NCI-H748 treated with DMSO at 0.1 percent for 48 hours (cell line): Measurements from ENCODE around the gene PLCL1.

ENCODE experiments used
- DNase-seq: peaks from one replicate; lab custom pipeline; 2025; lab: John Stamatoyannopoulos, UW

The PLCL1 gene

DNA sequence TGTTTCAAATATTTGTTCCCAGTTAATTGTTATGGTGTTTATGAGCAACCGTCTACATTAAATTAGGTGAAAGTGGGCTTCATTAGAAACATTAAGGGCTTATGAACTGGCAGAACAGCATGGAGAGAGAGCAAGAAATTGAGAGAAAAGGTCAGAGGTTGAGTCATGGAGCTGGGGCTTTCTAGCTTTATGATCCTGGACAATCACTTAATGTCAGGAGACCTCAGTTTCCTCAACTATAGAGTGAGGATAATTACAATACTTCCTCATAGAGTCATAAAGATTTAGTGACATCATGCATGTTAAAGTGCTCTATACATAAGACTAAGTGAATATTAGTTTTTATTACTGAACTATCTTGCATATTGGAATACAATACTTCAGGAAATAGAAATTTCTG, 83.9 kb downstream of the PLCL1 start:
- DNase-seq: no peak

DNA sequence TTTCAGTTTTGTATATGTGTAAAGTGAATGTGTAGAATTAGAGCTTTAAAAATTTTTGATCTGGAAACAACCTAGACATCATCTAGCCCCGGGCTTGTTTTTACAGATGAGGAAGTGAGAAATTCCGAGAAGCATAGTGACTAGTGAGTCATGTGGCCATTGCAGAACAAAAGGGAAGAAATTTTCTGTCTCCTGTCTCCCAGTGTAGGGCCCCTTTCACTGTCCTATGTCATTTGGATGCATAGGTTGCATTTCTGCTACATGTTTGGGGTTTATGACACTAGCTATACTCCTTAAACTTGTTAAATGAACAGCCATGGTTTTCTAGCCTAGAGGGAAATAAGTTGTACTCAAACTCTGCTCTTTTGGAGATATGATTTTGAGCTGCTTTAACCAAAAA, 84.6 kb downstream of the PLCL1 start:
- DNase-seq: no peak

DNA sequence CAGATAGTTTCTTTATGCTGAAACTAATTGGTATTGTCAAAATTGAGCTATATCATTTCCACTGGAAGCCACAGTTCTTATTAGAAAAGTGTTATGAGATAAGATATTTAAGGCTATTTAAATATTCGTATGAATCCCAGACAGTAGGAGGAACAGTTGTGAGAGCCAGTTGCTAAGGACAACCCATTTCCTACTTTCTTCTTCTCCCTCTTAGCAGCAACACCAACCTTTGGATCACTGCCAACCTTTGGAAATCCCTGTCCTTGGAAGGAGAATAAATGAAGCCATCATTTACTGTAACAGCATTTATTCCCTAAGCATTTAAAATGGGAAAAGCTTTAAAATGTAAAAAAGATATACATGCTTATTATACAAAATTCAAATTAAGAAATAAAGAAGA, 85.8 kb downstream of the PLCL1 start:
- no peak for DNase-seq

DNA sequence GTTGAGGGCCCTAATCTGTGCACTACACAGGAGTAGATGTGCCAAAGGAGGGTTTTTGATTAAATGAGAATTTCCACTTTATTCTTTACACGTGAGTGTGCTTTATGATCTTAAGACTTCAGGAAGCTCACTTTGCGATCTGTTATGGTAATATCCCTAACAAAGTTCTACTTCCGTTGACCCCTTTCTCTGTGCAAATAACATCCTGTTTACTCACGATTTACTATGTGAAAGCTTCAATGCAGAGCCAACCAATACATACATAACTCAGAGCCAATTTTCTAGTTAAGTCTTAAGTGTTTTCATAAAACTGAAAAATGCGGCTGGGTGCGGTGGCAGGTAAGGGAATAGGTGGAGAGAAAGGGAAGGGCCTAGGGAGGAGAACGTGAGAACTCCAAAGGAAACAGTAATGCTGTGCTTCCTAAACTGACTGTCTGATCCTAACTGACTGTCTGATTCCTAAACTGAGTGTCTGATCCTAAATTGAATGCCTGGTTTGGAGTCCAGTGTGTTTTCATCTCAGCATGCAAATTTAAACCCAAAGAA, 87.6 kb downstream of the PLCL1 start:
- DNase-seq: no peak

DNA sequence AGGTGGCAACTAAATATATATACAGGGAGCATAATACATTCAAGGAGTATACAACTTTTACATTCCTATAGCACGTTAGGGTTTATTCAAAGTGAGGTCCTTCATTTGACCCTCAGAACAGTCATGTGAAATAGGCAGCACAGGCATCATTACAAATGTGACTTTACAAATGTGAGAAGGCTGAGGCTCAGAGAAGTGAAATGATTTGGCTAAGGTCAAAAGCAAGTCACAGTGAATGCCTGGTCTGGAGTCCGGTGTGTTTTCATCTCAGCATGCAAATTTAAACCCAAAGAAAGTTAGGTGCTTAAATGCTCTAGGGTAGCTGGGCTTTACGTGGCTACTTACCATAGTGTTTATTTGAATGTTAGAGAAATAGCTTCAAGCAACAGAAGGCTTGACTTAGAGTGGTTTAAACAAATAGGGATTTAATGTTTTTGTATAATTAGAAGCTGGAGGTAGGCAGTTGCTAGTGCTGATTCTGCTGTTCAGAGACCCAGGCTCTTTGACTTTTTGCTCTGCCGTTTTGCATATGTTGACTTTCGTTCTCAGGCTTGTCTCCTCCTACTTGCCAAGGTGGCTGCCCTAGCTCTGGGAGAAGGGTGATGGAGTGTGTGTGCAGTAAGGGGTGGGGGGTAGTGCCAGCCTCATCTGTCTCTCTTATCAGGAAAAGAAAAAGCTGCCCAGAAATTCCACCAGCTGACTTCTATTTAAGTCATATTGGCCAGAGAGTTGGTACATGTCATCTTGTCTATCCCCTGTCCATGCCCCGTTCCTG, 89.2 kb downstream of the PLCL1 start:
- DNase-seq: no peak

DNA sequence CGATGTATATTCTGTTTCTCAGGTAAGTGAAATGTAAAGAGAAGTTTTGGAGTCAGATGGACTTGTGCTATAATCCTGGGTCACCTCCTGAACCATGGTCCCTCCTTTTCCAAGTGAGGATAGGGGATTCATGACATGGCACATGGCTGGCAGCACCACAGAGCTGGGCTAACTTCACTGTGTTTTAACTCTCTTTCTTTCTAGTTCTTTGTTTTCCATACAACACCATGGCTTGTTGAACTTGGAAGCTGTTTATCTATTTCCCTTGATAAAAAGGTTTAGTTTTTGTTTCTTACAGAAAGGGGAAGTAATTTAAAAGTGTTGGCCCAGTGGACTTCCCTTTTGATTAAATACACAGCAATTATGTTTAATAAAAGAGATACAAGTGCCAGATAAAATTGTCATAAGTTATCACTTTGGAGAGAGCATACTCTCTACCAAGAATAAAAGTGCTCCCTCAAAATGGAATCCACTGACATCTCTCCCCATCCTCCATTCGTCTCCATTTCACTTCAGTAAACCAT, 90.4 kb downstream of the PLCL1 start:
- no peak for DNase-seq

DNA sequence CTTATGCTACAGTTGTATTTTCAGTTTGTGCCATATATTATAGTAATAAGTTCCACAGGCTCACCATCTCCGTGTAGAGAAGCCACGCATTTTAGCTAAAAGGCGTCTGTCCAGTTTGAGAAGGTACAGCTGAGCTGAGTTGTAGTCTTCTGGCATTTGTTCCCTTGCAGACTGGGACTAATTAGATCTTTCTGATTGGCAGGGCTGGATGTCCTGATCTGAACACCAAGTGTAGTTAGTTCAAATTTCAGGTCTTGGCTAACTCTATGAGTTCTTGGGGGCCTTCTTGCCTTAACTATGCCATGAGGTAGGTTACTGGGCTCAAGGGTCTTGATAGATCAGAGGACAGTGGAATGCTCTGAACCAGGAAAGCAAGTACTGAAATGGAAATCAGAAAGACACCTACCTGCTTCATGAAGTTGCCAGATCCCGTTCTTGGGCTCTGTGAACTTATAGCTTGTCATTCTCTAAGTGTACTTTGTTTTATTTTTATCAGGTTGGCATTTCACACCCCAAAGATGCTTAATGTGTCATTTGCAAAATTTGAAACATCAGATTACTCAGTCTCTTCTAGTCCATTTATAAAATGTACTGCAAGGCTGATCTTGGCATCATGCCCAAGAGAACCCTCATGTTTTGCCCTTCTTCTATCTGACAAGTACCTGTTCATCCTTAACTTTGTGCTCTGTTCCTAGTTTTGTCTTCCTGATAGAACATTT, 93.7 kb downstream of the PLCL1 start:
- no peak for DNase-seq

DNA sequence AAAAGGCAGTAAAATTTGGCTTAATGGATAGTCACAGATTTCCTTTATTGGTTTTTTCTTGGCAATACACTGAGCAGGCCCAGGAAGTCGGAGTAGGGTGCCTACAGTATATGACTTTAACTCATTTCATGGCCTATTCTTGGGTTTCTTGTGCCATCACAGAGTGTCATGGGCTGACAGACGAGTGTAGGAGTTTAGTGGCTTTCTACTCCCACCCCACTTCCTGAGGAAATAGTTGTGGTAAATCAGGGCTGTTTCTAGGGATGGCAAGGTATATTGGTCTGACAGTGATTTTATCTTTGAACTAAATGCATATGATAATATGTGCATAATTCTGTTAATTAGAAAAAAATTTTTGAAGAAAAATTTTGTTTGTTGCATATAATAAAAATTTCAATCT, 100.1 kb downstream of the PLCL1 start:
- DNase-seq: no peak

DNA sequence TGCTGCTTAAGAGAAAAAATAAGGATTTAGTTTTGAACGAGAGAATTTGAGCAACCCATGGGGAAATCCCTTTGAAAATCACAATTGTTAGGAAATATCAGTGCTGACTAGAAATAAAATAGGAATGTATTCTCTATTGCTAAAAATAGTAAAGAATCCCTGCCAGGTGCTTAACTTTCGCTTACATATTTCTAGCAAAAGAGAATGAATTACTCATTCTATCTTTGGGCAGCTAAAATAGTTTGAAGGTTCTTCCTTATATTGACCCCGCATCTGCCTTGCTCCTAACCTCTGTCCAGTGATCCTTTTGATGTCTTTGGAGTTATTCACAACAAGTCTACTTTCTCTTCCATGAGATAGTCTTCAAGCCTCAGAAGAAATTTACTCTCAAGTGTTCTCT, 103.8 kb downstream of the PLCL1 start:
- DNase-seq: no peak

DNA sequence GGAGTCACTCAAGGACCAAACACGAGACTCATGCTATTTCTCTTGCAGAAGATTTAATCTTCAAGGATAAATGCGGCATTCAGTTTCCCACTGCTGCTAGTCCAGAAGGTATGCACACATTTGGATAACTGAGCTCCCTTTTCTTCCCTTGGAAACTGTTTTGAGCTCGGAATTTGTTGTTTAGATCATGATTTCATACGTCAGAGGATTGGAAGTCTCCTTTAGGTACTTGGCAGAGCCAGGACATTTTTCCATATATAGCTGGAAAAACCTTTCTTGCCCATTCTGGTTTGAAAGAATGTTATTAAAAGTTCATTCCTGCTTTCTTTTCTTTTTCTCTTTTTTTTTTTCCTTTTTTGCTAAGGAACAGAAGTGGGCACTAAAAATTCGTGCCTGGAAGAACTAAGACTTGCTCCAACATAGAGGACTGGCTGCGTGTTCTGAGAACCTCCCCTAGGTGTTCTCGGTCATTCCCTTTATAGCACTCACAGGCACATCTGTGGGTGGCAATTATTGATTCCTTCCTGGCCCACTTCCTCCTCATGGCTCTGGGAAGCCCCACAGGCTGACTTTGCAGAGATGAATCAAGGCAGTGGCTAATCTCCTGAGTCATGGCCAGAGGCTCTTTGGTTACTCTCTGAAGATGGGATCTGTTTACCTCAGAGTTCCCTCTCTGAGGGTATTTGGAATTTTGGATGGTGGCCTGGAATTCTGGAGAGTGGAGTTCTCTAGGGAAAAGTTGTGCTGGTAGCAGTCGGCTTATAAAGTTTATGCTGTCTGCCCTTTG, 104.8 kb downstream of the PLCL1 start:
- no peak for DNase-seq

DNA sequence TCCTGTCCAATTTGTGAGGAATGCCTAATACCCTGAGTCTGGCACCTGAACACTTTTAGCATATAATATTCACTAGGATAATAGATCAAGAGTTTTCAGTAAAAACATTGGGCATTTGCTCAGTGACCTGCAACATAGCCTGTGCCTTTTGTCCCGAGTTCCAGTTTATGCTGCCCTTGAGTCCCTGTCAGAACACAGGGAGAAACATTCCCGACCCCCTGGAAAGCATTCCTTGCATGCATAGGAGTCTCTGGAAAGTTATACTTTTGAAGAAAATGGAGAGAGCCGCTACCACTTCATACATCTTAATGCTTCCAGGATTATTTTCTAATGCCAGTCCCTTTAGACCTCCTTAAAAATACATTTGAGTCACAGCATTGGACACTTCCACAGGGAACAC, 107.3 kb downstream of the PLCL1 start:
- no peak for DNase-seq

DNA sequence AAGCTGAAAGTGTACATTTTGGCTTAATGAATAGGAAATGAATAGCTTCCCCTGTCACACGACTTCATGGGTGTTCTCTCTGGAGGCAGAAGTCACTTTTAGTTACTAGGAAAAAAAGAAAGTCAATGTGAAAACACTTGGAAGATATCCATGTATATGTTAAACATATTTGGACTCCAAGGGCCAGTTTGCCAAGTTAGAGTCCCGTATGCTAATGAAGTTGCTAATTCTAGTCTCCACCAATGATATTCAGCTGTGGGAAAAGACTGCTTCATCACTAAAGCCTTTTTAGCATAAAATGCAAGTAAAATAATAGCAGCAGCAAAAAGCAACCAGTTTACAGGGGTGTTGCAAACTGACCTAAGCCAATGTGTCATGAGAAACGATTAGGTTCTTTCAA, 108.7 kb downstream of the PLCL1 start:
- no peak for DNase-seq

DNA sequence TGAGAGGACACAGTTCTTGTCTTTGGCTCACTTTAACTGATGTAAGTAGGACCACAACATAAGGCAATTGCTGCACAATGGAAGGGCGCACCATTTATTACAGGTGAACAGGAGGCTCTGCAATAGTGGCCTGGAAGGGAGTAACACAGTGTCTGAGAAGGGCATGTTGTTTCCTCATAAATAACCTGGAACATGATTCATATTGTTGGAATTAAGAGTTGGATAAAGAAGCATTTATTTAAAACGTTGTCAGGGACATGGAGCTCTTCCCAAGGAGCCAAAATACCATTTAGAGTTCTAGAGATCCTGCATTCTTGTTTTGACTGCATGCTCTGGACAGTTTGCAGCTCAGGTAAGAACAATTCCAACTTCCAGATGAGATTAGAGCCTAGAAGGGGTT, 110.4 kb downstream of the PLCL1 start:
- no peak for DNase-seq

DNA sequence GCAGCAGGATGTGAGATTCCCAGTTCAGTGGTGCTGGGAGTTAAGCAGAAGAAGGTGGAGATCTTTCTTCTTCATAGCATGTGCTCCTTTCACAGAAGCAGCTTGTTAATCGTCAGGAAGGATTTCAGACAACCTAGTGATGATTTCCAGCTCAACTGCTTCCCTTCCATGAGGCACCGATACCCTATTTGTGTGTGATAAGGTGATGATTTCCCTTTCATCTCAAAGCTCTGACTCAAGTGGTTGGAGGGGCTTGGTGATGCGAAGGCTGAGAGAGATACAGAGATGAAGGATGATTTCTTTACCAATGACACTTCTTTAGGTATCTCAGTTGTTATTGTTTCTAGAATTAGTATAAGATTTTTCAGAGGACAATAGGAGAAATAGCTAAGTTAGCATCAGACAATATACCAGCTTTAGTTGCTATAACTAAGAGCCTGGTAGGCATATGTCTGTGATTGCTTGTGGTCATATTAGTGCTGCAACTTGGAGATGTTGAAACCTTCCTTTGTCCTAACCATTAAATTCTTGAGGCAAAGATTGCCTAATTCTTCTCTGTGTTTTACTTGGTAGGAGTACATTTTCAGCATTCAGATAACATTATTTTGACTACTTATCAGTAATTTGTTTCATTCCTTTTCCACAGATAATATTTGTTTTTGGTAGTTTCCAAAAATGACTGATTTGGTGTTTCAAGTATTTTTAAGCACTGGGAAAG, 111.3 kb downstream of the PLCL1 start:
- DNase-seq: no peak

DNA sequence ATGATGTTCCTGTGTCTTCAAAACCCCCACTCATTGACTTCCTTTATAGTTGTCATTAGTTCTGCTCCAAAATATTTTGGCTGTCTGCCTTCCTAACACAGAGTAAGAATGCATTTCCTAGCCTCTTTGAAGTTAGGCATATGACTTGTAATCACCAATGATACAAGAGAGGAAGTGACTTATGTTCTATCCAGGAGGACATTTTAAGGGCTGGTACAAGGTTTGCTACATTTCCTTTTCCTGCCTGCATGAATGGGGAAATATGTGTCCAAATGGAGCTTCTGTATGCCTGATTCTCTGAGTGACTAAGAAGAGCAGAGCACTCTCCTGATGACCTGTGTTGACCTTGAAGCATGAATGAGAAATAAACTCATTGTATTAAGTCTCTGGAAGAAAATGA, 115.1 kb downstream of the PLCL1 start:
- no peak for DNase-seq

DNA sequence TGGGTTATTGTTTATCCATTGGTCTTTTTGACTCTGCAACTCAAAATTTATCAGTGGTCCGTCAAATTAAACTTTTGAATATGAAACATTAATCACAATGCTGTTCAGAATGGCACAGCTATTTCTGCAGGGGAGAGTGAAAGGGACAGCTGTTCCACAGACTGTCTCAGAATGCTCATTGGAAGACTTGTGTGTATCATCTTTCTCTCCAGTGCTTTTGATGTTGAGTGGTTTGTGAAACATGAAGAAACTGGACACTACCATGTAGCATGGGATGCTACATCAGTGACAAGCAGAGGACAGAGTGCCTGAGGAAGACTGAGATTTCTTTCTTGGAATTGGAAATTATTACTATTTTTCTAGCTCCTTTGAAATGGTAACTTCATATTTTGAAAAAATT, 115.7 kb downstream of the PLCL1 start:
- DNase-seq: no peak

DNA sequence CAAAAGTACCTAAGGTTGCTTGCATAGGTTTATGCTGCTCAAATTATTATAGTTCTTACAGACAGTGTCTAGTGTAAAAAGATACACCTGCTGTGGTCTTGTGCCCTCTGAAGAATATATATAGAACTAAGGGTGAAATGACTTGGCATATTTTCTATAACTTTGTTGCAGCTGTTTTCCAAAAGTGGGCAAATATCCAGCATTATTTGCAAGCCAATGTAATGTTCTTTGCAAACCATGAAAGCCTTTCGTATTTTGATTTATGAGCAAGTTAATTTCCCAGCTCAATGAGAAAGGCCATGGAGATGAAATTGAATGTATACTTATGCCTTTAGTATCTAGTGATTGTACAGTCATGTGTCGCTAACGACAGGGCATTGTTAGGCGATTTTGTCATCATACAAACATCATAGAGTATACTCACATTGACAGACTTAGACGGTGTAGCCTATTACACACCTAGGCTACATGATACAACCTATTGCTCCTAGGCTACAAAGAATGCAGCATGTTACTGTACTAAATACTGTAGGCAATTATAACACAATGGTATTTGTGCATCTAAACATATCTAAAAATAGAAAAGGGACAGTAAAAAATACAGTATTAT, 116.3 kb downstream of the PLCL1 start:
- no peak for DNase-seq

DNA sequence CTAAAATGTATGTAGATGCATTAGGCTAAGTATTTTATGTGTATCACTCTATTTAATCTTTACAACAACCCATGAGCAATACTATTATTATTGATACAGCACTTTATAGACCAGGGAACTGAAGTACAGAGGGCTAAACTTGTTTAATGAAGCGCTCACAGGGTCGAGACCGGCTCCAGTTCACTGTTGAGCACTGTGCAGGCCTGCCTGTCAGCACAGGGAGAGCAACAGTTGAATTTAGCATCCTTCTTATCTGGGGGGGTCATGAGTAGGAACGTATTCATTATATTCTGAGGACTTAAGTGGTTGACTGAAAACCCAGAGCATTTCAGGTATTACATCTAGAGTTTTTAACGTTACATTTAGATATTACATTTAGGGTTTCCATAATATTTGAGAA, 120.1 kb downstream of the PLCL1 start:
- no peak for DNase-seq

DNA sequence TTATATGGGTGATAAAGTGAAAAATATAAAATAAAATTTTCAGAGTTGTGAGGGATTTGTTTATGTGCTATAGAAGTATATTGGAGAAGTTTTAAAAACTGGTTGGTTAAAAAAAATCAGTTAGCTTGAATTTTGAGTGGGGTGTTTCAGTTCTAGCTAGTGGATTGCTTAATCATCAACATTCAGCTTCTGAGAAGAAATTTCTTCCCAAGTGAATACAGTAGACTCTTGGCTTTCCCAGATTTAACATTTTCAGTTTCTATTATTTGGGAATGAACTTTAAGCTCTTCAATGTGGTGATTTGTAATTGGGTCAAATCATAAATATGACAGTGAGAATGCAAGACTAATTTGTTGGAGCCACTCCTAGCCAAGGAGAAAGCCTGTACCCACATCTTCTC, 120.8 kb downstream of the PLCL1 start:
- no peak for DNase-seq

DNA sequence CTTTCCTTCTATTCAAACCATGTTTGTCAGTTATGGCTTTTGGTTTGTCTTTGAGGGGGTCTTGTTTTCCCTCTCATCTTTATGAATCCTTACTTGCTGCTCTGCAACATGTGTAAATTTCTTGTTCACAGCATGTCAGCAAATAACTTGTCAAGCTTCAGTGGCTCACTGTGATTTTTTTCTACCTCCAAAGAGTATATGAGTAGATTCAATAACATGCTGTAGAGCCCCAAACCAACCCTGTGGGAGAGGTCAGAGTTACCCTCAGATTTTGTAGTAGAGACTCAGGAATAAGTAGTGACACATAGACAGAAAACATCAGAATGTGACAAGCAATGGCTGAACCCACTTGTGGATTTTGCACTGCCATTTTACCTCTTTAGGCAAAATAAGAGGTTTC, 121.6 kb downstream of the PLCL1 start:
- no peak for DNase-seq

DNA sequence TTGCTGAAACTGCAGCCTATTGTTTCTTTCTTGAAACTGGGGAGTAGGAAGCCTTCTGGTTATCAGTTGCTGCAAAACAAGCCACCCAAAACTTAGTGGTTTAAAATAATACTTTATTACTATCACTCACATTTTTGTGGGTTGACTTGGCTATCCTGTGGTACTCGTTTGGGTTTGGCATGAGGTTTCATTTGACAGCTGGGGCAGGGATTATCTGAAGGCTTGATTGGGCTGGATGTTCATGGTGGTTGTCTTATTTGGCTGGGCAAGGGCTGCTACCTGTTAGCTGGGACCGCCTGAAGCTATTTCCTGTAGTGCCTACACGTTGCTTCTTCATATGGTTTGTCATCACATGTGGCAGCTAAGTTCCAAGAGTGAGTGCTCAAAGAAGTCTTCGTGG, 122.3 kb downstream of the PLCL1 start:
- no peak for DNase-seq
